ENCODE results near the gene SPAG4. TPM values are rescaled to one million over a fixed set of nuclear protein-coding genes. Genes with fewer than 3 reads are reported as not detected.

The SPAG4 gene
- polyA plus RNA-seq, 3 donors: 0.12 to 0.51 TPM; not detected in 1

- no peaks in the 10 kb centered on the region for H3K4me1 ChIP-seq (ENCODE audit: control insufficient read depth in 1 of 2, insufficient read depth in 2 of 2, low read length in 2 of 2)
- intact Hi-C loops (cut with micrococcal nuclease): no loop called here
- H3K27ac Mint-ChIP-seq: no peak overlapping the region
These were observed 23.1 kb downstream of the SPAG4 start for GRCh38 chr20:35638751-35639150.

DNA sequence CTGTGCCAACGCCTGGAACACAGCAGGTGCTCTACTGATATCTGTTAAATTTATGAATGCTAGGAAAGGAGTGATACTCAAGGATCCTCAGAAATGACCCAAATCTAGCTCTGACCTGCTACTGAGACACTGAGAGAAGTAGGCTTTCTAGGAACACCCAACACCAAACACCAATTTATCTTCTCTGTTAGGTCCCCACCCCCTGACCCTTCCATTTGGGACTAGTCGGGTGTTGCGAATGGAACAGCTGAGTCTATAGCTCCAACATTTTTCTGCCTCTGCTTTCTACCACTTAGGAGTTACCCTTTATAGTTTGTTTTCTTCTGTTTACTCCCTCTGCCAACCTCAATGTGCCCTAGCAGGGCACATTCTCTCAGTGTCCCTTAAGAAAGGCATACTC lies 25.1 kb downstream of the SPAG4 start:
- no peaks in the 10 kb centered on the region for H3K9me3 Mint-ChIP-seq
- Histone ChIP-seq H3K9ac (ENCODE audit: insufficient read depth, low read length, poor library complexity, severe bottlenecking) (no peak overlapping the region), H3K36me3 (replicated peaks in 1 of 2; ENCODE audit: control insufficient read depth in 1 of 2, insufficient read depth in 2 of 2, low read length in 2 of 2) (peaks cover 0 to 10% of the 10 kb centered on the region in 2 donors), H3K4me1 (ENCODE audit: control insufficient read depth in 1 of 2, insufficient read depth in 2 of 2, low read length in 2 of 2) (no peaks in the 10 kb centered on the region), H3K79me2 (ENCODE audit: insufficient read depth, low read length) (peaks cover 55% of the 10 kb centered on the region), H3K4me3 (replicated peaks in 1 of 3; ENCODE audit: low read depth in 2 of 3, low read length in 3 of 3) (no peak overlapping the region), H3K4me2 (replicated peaks; ENCODE audit: extremely low read depth, low read length, poor library complexity, severe bottlenecking) (no peak overlapping the region), H3K27me3 (ENCODE audit: control insufficient read depth in 2 of 2, insufficient read depth in 2 of 2, low read length in 2 of 2) (no peaks in the 10 kb centered on the region), H4K20me1 (ENCODE audit: insufficient read depth, low read length) (peaks cover 91% of the 10 kb centered on the region), H2AFZ (ENCODE audit: insufficient read depth, low read depth, low read length, poor library complexity, severe bottlenecking) (no peak overlapping the region), H3K27ac (ENCODE audit: low read depth in 1 of 2, low read length in 2 of 2) (no peak overlapping the region), H3K9me3 (replicated peaks in 1 of 2; ENCODE audit: control insufficient read depth in 1 of 2, insufficient read depth in 1 of 2, low read length in 2 of 2) (no peaks in the 10 kb centered on the region)
- no peaks in the 10 kb centered on the region for H3K27me3 Mint-ChIP-seq (ENCODE audit: low read depth in 3 of 3)
- H3K4me1 Mint-ChIP-seq: peaks cover 17% of the 10 kb centered on the region
- peaks cover 0 to 2% of the 10 kb centered on the region in 2 donors for H3K36me3 Mint-ChIP-seq
- intact Hi-C loops (cut with micrococcal nuclease): no loop called here
- TF ChIP-seq CTCF (IDR thresholded peaks at IDR 0.05): no peak
- no peak overlapping the region for H3K27ac Mint-ChIP-seq
- WGBS (ENCODE audit: insufficient coverage): 93% methylated on average over 2 of the region's 3 CpGs
- no peak for DNase-seq
- no peak overlapping the region for H3K4me3 Mint-ChIP-seq

More at GRCh38 chr20:35638751-35639150, 23.1 kb downstream of the SPAG4 start:
- no peak overlapping the region for H2AFZ ChIP-seq (ENCODE audit: insufficient read depth, low read depth, low read length, poor library complexity, severe bottlenecking)
- no peaks in the 10 kb centered on the region for H3K27me3 Mint-ChIP-seq (ENCODE audit: low read depth in 3 of 3)
- no peaks in the 10 kb centered on the region for H3K36me3 ChIP-seq (replicated peaks in 1 of 2; ENCODE audit: control insufficient read depth in 1 of 2, insufficient read depth in 2 of 2, low read length in 2 of 2)
- H3K9ac ChIP-seq (ENCODE audit: insufficient read depth, low read length, poor library complexity, severe bottlenecking): no peak overlapping the region
- DNase-seq: no peak
- no peaks in the 10 kb centered on the region for H3K9me3 ChIP-seq (replicated peaks in 1 of 2; ENCODE audit: control insufficient read depth in 1 of 2, insufficient read depth in 1 of 2, low read length in 2 of 2)
- H3K79me2 ChIP-seq (ENCODE audit: insufficient read depth, low read length): peaks cover 46% of the 10 kb centered on the region
- TF ChIP-seq CTCF (IDR thresholded peaks at IDR 0.05): no peak
- H3K4me3 Mint-ChIP-seq: no peak overlapping the region
- no peak overlapping the region for H3K27ac ChIP-seq (ENCODE audit: low read depth in 1 of 2, low read length in 2 of 2)
- no peaks in the 10 kb centered on the region for H3K9me3 Mint-ChIP-seq
- H3K4me3 ChIP-seq (replicated peaks in 1 of 3; ENCODE audit: low read depth in 2 of 3, low read length in 3 of 3): no peak overlapping the region
- no peak overlapping the region for H3K4me2 ChIP-seq (replicated peaks; ENCODE audit: extremely low read depth, low read length, poor library complexity, severe bottlenecking)
- H4K20me1 ChIP-seq (ENCODE audit: insufficient read depth, low read length): peaks cover 82% of the 10 kb centered on the region
- H3K27me3 ChIP-seq (ENCODE audit: control insufficient read depth in 2 of 2, insufficient read depth in 2 of 2, low read length in 2 of 2): no peaks in the 10 kb centered on the region
- H3K36me3 Mint-ChIP-seq: peaks cover 2 to 4% of the 10 kb centered on the region in 2 donors
- no CpG with 5 or more reads among the region's 2 CpGs for WGBS (ENCODE audit: insufficient coverage)
- peaks cover 16% of the 10 kb centered on the region for H3K4me1 Mint-ChIP-seq
